Astrocyte (in vitro differentiated cells and primary cell): ENCODE results near the gene TYSND1. TPM values are rescaled to one million over a fixed set of nuclear protein-coding genes. Genes with fewer than 3 reads are reported as not detected.

Experiments used
- DNase-seq: peaks from one replicate; pipeline ENCODE4 v3.0.0-alpha.2; 2010; ENCODE audit warnings: low read depth
- FAIRE-seq: peaks from 2 replicates; lab custom pipeline; 2011; peaks lifted over from hg19 to GRCh38; lab: Jason Lieb, UNC
- H2AFZ ChIP-seq: 2 replicates; pipeline ENCODE4 v1.6.0; 2012; ENCODE audit warnings: low read depth, low read length, inconsistent platforms
- H3K27ac ChIP-seq: 2 replicates; pipeline ENCODE4 v1.5.1; 2011; ENCODE audit warnings: low read depth, low read length, inconsistent platforms
- H3K27me3 ChIP-seq: 2 replicates; pipeline ENCODE4 v1.6.0; 2011; ENCODE audit warnings: low read length, inconsistent platforms; ENCODE audit not compliant: insufficient read depth
- H3K36me3 ChIP-seq: 2 replicates; pipeline ENCODE4 v1.5.1; 2011; ENCODE audit warnings: low read length, inconsistent platforms; ENCODE audit not compliant: insufficient read depth
- H3K4me1 ChIP-seq: 2 replicates; pipeline ENCODE4 v1.5.1; 2011; ENCODE audit warnings: low read length, inconsistent platforms; ENCODE audit not compliant: insufficient read depth
- H3K4me2 ChIP-seq: 2 replicates; pipeline ENCODE4 v1.6.0; 2012; ENCODE audit warnings: low read length, inconsistent platforms
- H3K4me3 ChIP-seq: 2 replicates; pipeline ENCODE4 v1.5.1; 2011; ENCODE audit warnings: low read depth, mild to moderate bottlenecking, low read length, inconsistent platforms; ENCODE audit not compliant: insufficient read depth
- H3K79me2 ChIP-seq: 2 replicates; pipeline ENCODE4 v1.6.0; 2012; ENCODE audit warnings: mild to moderate bottlenecking, low read length, inconsistent platforms; ENCODE audit not compliant: insufficient read depth
- H3K9ac ChIP-seq: 2 replicates; pipeline ENCODE4 v1.6.0; 2012; ENCODE audit warnings: mild to moderate bottlenecking, low read length, inconsistent platforms
- H3K9me3 ChIP-seq: 2 replicates; pipeline ENCODE4 v1.5.1; 2012; ENCODE audit warnings: low read depth, mild to moderate bottlenecking, low read length, inconsistent platforms; ENCODE audit not compliant: insufficient read depth
- H4K20me1 ChIP-seq: 2 replicates; pipeline ENCODE4 v1.6.0; 2012; ENCODE audit warnings: low read length, inconsistent platforms; ENCODE audit not compliant: insufficient read depth
- H3K27ac Mint-ChIP-seq: one replicate; pipeline ENCODE4 v1.8.0; 2021; ENCODE audit warnings: mild to moderate bottlenecking, mixed read lengths; ENCODE audit not compliant: unreplicated experiment
- H3K27me3 Mint-ChIP-seq: one replicate; pipeline ENCODE4 v1.8.0; 2021; ENCODE audit warnings: low read depth, mixed read lengths; ENCODE audit not compliant: unreplicated experiment
- H3K36me3 Mint-ChIP-seq: one replicate; pipeline ENCODE4 v1.8.0; 2021; ENCODE audit warnings: low read depth, mixed read lengths; ENCODE audit not compliant: unreplicated experiment
- H3K4me1 Mint-ChIP-seq: one replicate; pipeline ENCODE4 v1.8.0; 2021; ENCODE audit warnings: low read depth, mixed read lengths; ENCODE audit not compliant: unreplicated experiment
- H3K4me3 Mint-ChIP-seq: one replicate; pipeline ENCODE4 v1.8.0; 2021; ENCODE audit warnings: mild to moderate bottlenecking, moderate library complexity, mixed read lengths; ENCODE audit not compliant: unreplicated experiment
- H3K9me3 Mint-ChIP-seq: one replicate; pipeline ENCODE4 v1.8.0; 2021; ENCODE audit warnings: mild to moderate bottlenecking, mixed read lengths; ENCODE audit not compliant: unreplicated experiment
- CTCF ChIP-seq: IDR thresholded peaks from 2 replicates; pipeline ENCODE4 v1.5.1; 2011; ENCODE audit warnings: low read depth, mild to moderate bottlenecking, inconsistent platforms, low read length, moderate library complexity; ENCODE audit not compliant: insufficient read depth
- EZH2 ChIP-seq: IDR thresholded peaks from 2 replicates; pipeline ENCODE4 v1.6.1; 2012; ENCODE audit warnings: mild to moderate bottlenecking, low read length, inconsistent platforms; ENCODE audit not compliant: insufficient read depth
- total RNA-seq: library from RNA; stranded (reverse); gene quantifications from 2 replicates; pipeline ENCODE4 v1.2.1, GENCODE V29; 2021

The TYSND1 gene
- total RNA-seq, 1 donor from 2014 or later, result 8.9 TPM

DNA sequence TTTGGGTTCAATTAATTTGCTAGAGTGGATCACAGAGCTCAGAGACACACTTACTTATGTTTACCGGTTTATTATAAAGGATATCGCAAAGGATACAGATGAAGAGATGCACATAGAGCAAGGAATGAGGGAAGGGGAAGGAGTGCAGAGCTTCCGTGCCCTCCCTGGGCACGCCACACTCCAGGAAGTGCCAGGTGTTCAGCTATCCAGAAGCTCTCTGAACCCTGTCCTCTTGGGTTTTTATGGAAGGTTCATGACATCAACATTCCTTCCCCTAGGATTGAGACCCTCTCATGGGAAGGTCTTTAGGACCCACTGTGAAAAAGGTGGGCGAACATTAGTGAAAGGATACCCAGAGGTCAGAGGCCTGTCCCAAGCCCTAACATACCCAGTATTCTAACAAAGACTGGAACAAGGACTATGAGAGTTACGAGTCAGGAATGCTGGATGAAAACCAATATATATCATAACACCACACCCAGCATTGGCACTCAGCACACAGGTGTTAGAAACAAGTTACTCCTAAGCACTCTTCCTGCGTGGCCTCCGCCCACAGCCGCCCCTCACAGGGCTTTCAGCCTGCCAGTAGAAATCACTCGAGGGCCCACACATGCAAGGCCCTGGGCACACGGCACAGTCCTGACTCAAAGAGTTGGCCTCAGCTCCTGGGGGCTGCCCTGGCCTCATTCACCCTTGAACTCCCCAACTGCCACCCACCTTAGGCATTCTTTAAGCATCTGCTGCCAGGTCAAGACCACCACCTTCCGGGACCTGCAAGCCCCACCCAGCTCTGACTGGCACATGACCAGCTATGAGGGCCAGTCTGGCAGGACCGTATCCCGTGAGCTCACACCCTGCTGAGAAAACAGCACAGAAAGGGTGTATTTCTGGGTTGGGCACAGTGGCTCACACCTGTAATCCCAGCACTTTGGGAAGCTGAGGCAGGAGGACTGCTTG, 8.3 kb downstream of the TYSND1 start:
- Mint-ChIP-seq H3K36me3 (peaks cover 14% of the 10 kb centered on the region), H3K27ac (no peak overlapping the region), H3K27me3 (no peaks in the 10 kb centered on the region), H3K4me1 (peaks cover under 1% of the 10 kb centered on the region), H3K9me3 (no peaks in the 10 kb centered on the region), H3K4me3 (no peak overlapping the region)
- Histone ChIP-seq H3K79me2 (peaks cover under 1% of the 10 kb centered on the region), H3K9ac (no peak overlapping the region), H4K20me1 (peaks cover 10% of the 10 kb centered on the region), H3K27ac (no peak overlapping the region), H3K36me3 (peaks cover 3% of the 10 kb centered on the region), H2AFZ (no peak overlapping the region), H3K4me2 (no peak overlapping the region), H3K9me3 (no peaks in the 10 kb centered on the region), H3K4me1 (no peaks in the 10 kb centered on the region), H3K4me3 (no peak overlapping the region), H3K27me3 (no peaks in the 10 kb centered on the region)
- FAIRE-seq (no peak), DNase-seq (no peak)
- no peak for TF ChIP-seq CTCF
- TF ChIP-seq EZH2, result no peak

GRCh38 chr10:70137135-70137534, 9.4 kb downstream of the TYSND1 start:
- no peaks in the 10 kb centered on the region for H3K27me3 Mint-ChIP-seq
- Histone ChIP-seq H4K20me1 (peaks cover 5% of the 10 kb centered on the region), H3K79me2 (no peaks in the 10 kb centered on the region), H3K4me1 (peaks cover 8% of the 10 kb centered on the region), H3K36me3 (peaks cover 3% of the 10 kb centered on the region), H3K4me2 (no peak overlapping the region), H3K9me3 (no peaks in the 10 kb centered on the region), H3K9ac (no peak overlapping the region), H3K27me3 (no peaks in the 10 kb centered on the region), H3K4me3 (no peak overlapping the region), H2AFZ (no peak overlapping the region), H3K27ac (no peak overlapping the region)
- TF ChIP-seq EZH2, result no peak
- no peak for TF ChIP-seq CTCF
- H3K4me1 Mint-ChIP-seq, result peaks cover 4% of the 10 kb centered on the region
- H3K36me3 Mint-ChIP-seq, result peaks cover 14% of the 10 kb centered on the region
- H3K4me3 Mint-ChIP-seq, result no peak overlapping the region
- no peaks in the 10 kb centered on the region for H3K9me3 Mint-ChIP-seq
- DNase-seq (no peak), FAIRE-seq (no peak)
- no peak overlapping the region for H3K27ac Mint-ChIP-seq

GRCh38 chr10:70135684-70136083, 10.8 kb downstream of the TYSND1 start:
- no peak for TF ChIP-seq EZH2
- no peaks in the 10 kb centered on the region for H3K79me2 ChIP-seq
- Mint-ChIP-seq H3K4me1 (peaks cover 7% of the 10 kb centered on the region), H3K27me3 (no peaks in the 10 kb centered on the region), H3K9me3 (no peaks in the 10 kb centered on the region), H3K27ac (no peak overlapping the region), H3K36me3 (peaks cover 11% of the 10 kb centered on the region), H3K4me3 (no peak overlapping the region)
- DNase-seq, result no peak
- H3K4me3 ChIP-seq, result no peak overlapping the region
- H3K9me3 ChIP-seq, result no peaks in the 10 kb centered on the region
- H4K20me1 ChIP-seq, result peaks cover 4% of the 10 kb centered on the region
- H3K9ac ChIP-seq, result no peak overlapping the region
- H2AFZ ChIP-seq, result no peak overlapping the region
- H3K27ac ChIP-seq, result no peak overlapping the region
- FAIRE-seq, result no peak
- H3K4me2 ChIP-seq, result no peak overlapping the region
- H3K4me1 ChIP-seq, result peaks cover 12% of the 10 kb centered on the region
- no peaks in the 10 kb centered on the region for H3K27me3 ChIP-seq
- H3K36me3 ChIP-seq, result peaks cover 3% of the 10 kb centered on the region
